ENCODE data around the gene SNX21.
A peak's percentile ranks its signal among the peaks of the same experiment; 100 is the strongest.

DNA sequence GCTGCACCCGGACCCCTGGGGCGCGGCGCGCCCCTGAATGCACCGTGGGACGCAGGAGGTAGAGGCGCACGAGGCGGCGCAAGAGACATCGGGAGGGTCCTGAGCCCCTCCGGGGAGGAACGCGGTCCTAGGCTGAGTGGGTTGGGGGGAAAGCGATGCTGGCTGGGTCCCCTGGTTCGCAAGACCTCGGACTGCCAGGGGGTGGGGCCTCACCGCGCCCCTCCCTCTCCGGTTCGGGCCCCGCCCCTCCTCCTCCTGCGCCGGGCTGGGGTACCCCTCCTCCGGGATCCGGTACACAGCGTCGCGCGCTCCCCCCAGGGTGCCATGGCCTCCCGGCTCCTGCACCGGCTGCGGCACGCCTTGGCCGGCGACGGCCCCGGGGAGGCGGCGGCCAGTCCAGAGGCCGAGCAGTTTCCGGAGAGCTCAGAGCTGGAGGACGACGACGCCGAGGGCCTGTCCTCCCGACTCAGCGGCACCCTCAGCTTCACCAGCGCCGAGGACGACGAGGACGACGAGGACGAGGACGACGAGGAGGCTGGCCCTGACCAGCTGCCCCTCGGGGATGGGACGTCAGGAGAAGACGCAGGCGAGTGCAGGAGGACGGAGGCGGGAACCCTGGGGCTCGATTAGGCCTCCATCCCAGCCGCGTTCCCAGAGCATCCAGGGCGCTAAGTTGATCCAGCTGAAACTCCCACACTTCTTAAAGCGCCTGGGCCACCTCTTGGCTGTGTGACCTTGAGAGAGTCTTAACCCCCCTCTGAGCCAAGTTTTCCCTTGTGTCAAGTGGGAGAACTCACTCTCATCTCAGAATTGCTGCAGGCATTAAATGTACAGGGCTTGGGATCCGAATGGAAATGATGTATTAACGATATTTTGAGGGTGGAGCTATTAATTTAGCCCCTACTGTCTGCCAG, 541 bp downstream of the SNX21 start:
- TF ChIP-seq, protein P1, sequence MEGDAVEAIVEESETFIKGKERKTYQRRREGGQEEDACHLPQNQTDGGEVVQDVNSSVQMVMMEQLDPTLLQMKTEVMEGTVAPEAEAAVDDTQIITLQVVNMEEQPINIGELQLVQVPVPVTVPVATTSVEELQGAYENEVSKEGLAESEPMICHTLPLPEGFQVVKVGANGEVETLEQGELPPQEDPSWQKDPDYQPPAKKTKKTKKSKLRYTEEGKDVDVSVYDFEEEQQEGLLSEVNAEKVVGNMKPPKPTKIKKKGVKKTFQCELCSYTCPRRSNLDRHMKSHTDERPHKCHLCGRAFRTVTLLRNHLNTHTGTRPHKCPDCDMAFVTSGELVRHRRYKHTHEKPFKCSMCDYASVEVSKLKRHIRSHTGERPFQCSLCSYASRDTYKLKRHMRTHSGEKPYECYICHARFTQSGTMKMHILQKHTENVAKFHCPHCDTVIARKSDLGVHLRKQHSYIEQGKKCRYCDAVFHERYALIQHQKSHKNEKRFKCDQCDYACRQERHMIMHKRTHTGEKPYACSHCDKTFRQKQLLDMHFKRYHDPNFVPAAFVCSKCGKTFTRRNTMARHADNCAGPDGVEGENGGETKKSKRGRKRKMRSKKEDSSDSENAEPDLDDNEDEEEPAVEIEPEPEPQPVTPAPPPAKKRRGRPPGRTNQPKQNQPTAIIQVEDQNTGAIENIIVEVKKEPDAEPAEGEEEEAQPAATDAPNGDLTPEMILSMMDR (IDR thresholded peaks at IDR 0.05): no peak
- peak; percentile 24 for TF ChIP-seq POLR2AphosphoS5 (IDR thresholded peaks at IDR 0.05)
